WERI-Rb-1 (cell line): Measurements from ENCODE around the gene GATC.
"Not testable (repeated sequence)": the region's sequence is repeated elsewhere in the genome, so short reads cannot be mapped to it uniquely, and the experiment has no call there.

Experiments
- DNase-seq: peaks from one replicate; pipeline ENCODE4 v3.0.0-alpha.2; 2020
- H3K27ac ChIP-seq: fragments of 250-450 bp; sonication (Bioruptor Pico); 2 replicates; pipeline ENCODE4 v1.5.1; 2020; ENCODE audit warnings: mild to moderate bottlenecking, moderate library complexity
- H3K27me3 ChIP-seq: fragments of 250-450 bp; sonication (Bioruptor Pico); 2 replicates; pipeline ENCODE4 v1.5.1; 2021; ENCODE audit warnings: mild to moderate bottlenecking, low read depth, moderate library complexity; ENCODE audit not compliant: insufficient read depth, severe bottlenecking
- H3K36me3 ChIP-seq: fragments of 250-450 bp; sonication (Bioruptor Pico); 2 replicates; pipeline ENCODE4 v1.5.1; 2020; ENCODE audit warnings: mild to moderate bottlenecking, moderate library complexity
- H3K4me3 ChIP-seq: 2 replicates; pipeline ENCODE4 v1.5.1; 2011; ENCODE audit warnings: low read depth, mild to moderate bottlenecking, control low read depth, low read length
- H3K9me3 ChIP-seq: fragments of 250-450 bp; sonication (Bioruptor Pico); 2 replicates; pipeline ENCODE4 v1.5.1; 2021; ENCODE audit warnings: mild to moderate bottlenecking, moderate library complexity; ENCODE audit not compliant: severe bottlenecking
- TF ChIP-seq, protein P1 (sequence below): IDR thresholded peaks from 2 replicates; pipeline ENCODE4 v1.5.1; 2011; ENCODE audit warnings: low read depth, mild to moderate bottlenecking, control low read depth, inconsistent platforms, low read length

Gene GATC

DNA sequence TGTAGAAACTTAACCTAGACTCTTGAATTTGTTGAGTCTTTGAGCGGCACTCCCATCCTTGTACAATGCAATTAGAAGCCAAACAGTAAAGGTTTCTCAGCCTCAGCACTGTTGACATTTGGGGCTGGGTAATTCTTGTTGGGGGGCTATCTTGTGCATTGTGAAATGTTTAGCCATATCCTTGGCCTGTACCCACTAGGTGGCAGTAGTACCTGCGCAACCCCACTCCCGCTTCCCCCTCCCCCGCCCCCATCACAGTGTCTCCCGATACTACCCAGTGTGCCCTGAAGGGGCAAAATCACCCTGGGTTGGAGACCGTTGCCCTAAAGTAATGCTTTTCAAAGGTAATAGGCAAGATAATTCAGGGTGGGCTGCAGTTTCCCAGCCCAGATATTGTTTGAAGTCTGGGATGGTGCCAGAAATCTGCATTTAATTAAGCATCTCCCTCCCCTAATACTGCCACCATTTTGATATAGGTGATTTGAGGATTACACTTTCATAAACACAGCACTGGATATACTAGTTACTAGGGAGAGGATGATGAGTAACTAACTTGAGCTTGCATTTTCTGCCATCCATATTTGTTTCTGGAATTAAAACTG, 6.5 kb upstream of the GATC start:
- H3K36me3 ChIP-seq = peaks cover 52% of the 10 kb centered on the region
- DNase-seq = peak; percentile 79
- H3K9me3 ChIP-seq = no peaks in the 10 kb centered on the region
- TF ChIP-seq, protein P1, sequence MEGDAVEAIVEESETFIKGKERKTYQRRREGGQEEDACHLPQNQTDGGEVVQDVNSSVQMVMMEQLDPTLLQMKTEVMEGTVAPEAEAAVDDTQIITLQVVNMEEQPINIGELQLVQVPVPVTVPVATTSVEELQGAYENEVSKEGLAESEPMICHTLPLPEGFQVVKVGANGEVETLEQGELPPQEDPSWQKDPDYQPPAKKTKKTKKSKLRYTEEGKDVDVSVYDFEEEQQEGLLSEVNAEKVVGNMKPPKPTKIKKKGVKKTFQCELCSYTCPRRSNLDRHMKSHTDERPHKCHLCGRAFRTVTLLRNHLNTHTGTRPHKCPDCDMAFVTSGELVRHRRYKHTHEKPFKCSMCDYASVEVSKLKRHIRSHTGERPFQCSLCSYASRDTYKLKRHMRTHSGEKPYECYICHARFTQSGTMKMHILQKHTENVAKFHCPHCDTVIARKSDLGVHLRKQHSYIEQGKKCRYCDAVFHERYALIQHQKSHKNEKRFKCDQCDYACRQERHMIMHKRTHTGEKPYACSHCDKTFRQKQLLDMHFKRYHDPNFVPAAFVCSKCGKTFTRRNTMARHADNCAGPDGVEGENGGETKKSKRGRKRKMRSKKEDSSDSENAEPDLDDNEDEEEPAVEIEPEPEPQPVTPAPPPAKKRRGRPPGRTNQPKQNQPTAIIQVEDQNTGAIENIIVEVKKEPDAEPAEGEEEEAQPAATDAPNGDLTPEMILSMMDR = peak; percentile 78
- no peak overlapping the region for H3K27ac ChIP-seq
- H3K4me3 ChIP-seq = no peak overlapping the region
- no peaks in the 10 kb centered on the region for H3K27me3 ChIP-seq

DNA sequence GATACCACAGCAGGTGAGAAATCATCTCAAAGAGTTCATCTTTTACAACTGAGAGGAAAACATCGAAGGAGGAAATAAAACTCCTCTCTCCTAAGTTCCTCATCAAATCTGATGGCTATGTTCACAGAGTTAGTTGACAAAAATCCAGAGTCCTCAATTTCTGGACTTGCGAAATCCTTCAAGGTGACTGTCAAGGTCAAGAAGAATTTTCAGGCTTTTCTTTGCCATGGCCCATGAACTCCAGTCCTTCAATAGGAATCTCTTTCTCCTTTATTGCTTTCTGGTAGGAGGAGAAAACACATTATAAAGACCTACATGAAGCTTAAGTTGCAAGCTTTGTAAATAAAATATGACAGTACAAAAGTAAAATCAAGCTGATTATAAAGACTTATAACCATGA, 1.6 kb upstream of the GATC start:
- no peaks in the 10 kb centered on the region for H3K27me3 ChIP-seq
- H3K36me3 ChIP-seq = peaks cover 72% of the 10 kb centered on the region
- H3K9me3 ChIP-seq = no peaks in the 10 kb centered on the region
- no peak for DNase-seq
- H3K4me3 ChIP-seq = no peak overlapping the region
- TF ChIP-seq, protein P1 = no peak
- no peak overlapping the region for H3K27ac ChIP-seq

DNA sequence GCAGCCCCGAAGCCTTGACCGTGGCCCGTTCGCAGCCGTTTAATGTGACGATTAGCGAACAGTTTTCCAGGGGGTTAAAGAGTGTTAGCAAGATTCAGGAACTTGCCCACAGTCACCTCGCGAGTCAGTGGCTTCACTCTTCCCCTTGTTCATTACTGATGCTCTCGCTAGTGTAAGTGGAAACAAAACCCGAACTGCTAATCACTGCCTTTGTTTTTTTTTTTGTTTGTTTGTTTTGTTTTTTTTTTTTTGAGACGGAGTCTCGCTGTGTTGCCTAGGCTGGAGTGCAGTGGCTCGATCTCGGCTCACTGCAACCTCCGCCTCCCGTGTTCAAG, 567 bp downstream of the GATC start:
- not testable (repeated sequence) for H3K9me3 ChIP-seq, DNase-seq, H3K27me3 ChIP-seq
- peak overlapping the region; percentile 92 for H3K27ac ChIP-seq
- H3K4me3 ChIP-seq = peak overlapping the region; percentile 77
- peaks cover 71% of the 10 kb centered on the region for H3K36me3 ChIP-seq

DNA sequence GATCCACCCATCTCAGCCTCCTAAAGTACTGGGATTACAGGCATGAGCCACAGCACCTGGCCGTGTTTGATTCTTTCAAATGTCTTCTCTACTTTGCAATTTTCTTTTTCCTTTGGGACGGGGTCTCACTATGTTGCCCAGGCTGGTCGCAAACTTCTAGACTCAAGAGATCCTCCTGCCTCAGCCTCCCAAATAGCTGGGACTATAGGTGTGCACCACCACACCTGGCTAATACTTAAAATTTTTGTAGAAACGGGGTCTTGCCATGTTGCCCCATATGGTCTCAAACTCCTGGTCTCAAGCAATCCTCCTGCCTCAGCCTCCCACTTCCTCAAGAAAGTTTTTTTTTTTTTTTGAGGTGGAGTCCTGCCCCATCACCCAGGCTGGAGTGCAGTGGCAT, 1.7 kb downstream of the GATC start:
- no peak overlapping the region for H3K4me3 ChIP-seq
- DNase-seq = no peak
- peaks cover 74% of the 10 kb centered on the region for H3K36me3 ChIP-seq

DNA sequence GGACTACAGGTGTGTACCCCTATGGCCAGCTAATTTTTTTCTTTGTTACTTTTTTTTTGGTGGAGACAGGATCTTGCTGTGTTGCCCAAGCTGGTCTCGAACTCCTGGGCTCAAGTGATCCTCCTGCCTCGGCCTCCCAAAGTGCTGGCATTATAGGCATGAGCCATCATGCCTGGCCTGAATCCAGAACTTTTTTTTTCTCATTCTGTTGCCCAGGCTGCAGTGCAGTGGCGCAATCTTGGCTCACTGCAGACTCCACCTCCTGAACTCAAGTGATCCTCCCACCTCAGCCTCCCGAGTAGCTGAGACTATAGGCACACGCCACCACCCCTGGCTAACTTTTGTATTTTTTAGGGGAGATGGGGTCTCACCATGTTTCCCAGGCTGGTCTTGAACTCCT, 6.3 kb downstream of the GATC start:
- not testable (repeated sequence) for H3K9me3 ChIP-seq, H3K27me3 ChIP-seq, DNase-seq, H3K4me3 ChIP-seq, H3K27ac ChIP-seq
- peaks cover 89% of the 10 kb centered on the region for H3K36me3 ChIP-seq

More for the DNA sequence above, 1.7 kb downstream of the GATC start:
- Histone ChIP-seq H3K9me3 (no peaks in the 10 kb centered on the region), H3K27me3 (no peaks in the 10 kb centered on the region), H3K27ac (no peak overlapping the region)
- TF ChIP-seq, protein P1 = no peak

DNA sequence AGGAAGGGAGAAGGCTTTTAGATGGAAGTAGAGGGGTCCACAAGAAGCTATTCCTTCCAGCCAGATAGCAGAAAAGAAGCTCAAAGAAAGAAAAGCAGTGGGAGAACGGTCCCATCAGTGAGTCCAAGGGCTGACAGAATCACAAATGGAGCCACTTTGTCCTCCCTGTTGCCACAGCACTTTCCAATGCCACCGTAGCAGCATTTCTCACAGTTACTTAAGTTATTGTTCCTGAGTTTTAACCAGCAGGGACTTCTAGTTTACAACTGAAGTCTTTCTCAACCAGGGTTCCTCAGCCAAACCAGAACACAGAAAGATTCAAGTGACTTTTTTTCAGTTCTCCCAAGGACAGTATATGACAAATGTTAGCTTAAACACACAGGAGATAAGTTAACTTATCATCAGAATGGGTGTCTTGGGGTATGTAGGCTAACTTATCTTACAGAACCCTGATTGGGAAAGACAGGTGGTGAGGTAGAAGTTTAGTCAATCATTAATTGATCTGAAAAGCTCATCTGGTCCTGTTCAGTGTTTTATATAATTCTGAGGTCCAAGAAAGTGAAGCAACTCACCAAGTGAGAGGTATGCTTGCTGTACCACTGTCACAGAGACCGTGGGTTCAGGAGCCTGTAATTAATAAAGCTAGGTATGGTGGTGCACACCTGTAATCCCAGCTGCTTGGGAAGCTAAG, 7.0 kb downstream of the GATC start:
- no peak overlapping the region; the same call in 1 of the 2 replicates for H3K27ac ChIP-seq
- no peaks in the 10 kb centered on the region for H3K9me3 ChIP-seq
- TF ChIP-seq, protein P1 = no peak

DNA sequence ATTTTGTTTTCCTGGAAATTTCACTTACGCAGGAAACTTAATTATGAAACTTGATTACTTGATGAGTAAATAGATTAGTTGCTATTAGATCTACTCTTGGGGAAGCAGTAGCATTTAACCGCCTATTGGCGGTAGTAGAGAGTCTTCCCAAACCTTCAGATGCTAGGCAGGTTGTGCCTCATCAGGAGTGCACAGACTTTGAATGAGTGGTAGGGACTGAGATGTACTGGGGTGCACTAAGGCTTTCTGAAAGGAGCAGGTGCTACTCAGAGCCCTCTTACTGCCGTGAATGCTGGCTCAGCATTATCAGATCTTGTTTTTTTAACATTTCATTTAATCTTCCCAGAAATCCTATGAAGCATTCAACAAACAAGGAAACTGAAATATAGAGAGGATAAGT, 7.7 kb downstream of the GATC start:
- Histone ChIP-seq H3K36me3 (peaks cover 94% of the 10 kb centered on the region), H3K4me3 (no peak overlapping the region), H3K9me3 (no peaks in the 10 kb centered on the region), H3K27me3 (no peaks in the 10 kb centered on the region), H3K27ac (no peak overlapping the region)
- DNase-seq = no peak
- TF ChIP-seq, protein P1 = peak; percentile 59

More for the DNA sequence above, 7.0 kb downstream of the GATC start:
- no peak for DNase-seq
- no peaks in the 10 kb centered on the region for H3K27me3 ChIP-seq
- H3K36me3 ChIP-seq = peaks cover 89% of the 10 kb centered on the region
- no peak overlapping the region for H3K4me3 ChIP-seq
